Measurements from ENCODE around the gene TBCB.

The TBCB gene

GRCh38 chr19:36141039-36141927 lies 26.0 kb downstream of the TBCB start:
- no peak for TF ChIP-seq CTCF (IDR thresholded peaks at IDR 0.05; ENCODE audit: low read depth, low read length)
- peak; percentile 85 to 87 for DNase-seq (ENCODE audit: low read depth in 2 of 2)
- H3K4me3 ChIP-seq (replicated peaks in 1 of 2; ENCODE audit: low read depth in 2 of 2, low read length in 2 of 2), result peak overlapping the region; percentile 90 to 94

GRCh38 chr19:36142046-36142445 lies 26.8 kb downstream of the TBCB start:
- no peak for TF ChIP-seq CTCF (IDR thresholded peaks at IDR 0.05; ENCODE audit: low read depth, low read length)
- H3K4me3 ChIP-seq (replicated peaks in 1 of 2; ENCODE audit: low read depth in 2 of 2, low read length in 2 of 2), result no peak overlapping the region
- DNase-seq (ENCODE audit: low read depth in 2 of 2), result no peak

- no peak for DNase-seq (ENCODE audit: low read depth in 2 of 2)
- no peak overlapping the region for H3K4me3 ChIP-seq (replicated peaks in 1 of 2; ENCODE audit: low read depth in 2 of 2, low read length in 2 of 2)
Observed at GRCh38 chr19:36142496-36142895, 27.2 kb downstream of the TBCB start.

GRCh38 chr19:36144624-36145023 lies 29.4 kb downstream of the TBCB start:
- DNase-seq (ENCODE audit: low read depth in 2 of 2), result no peak
- no peak for TF ChIP-seq CTCF (IDR thresholded peaks at IDR 0.05; ENCODE audit: low read depth, low read length)
- no peak overlapping the region for H3K4me3 ChIP-seq (replicated peaks in 1 of 2; ENCODE audit: low read depth in 2 of 2, low read length in 2 of 2)

More at GRCh38 chr19:36142496-36142895, 27.2 kb downstream of the TBCB start:
- no peak for TF ChIP-seq CTCF (IDR thresholded peaks at IDR 0.05; ENCODE audit: low read depth, low read length)

- no peak for TF ChIP-seq CTCF (IDR thresholded peaks at IDR 0.05; ENCODE audit: low read depth, low read length)
- no peak for DNase-seq (ENCODE audit: low read depth in 2 of 2)
- H3K4me3 ChIP-seq (replicated peaks in 1 of 2; ENCODE audit: low read depth in 2 of 2, low read length in 2 of 2), result no peak overlapping the region
Observed at GRCh38 chr19:36149673-36150406, 34.6 kb downstream of the TBCB start.

- H3K4me3 ChIP-seq (replicated peaks in 1 of 2; ENCODE audit: low read depth in 2 of 2, low read length in 2 of 2), result no peak overlapping the region
Observed at GRCh38 chr19:36150586-36150985, 35.3 kb downstream of the TBCB start.

More at GRCh38 chr19:36150586-36150985, 35.3 kb downstream of the TBCB start:
- DNase-seq (ENCODE audit: low read depth in 2 of 2), result no peak
- no peak for TF ChIP-seq CTCF (IDR thresholded peaks at IDR 0.05; ENCODE audit: low read depth, low read length)

All from cardiac fibroblast (primary cell).